Uterus (tissue), 2 donors: ENCODE data around the gene CPED1.

Experiments
- POLR2A ChIP-seq, 2 donors: fragments of 450-650 bp; IDR thresholded peaks; one replicate each; pipeline ENCODE4 v1.6.1; 2016; ENCODE audit warnings: antibody characterized with exemption in 2 of 2, mild to moderate bottlenecking in 1 of 2, moderate library complexity in 1 of 2
- TF ChIP-seq, protein P1 (sequence below), 4 experiments: fragments of 200-600 bp in 2 of 4; fragments of 450-650 bp in 2 of 4; sonication (generic) in 2 of 4; IDR thresholded peaks; one replicate each; pipeline ENCODE4 v1.5.1; 2016 to 2019; ENCODE audit warnings: antibody characterized with exemption in 4 of 4, mild to moderate bottlenecking in 2 of 4, moderate library complexity in 1 of 4

DNA sequence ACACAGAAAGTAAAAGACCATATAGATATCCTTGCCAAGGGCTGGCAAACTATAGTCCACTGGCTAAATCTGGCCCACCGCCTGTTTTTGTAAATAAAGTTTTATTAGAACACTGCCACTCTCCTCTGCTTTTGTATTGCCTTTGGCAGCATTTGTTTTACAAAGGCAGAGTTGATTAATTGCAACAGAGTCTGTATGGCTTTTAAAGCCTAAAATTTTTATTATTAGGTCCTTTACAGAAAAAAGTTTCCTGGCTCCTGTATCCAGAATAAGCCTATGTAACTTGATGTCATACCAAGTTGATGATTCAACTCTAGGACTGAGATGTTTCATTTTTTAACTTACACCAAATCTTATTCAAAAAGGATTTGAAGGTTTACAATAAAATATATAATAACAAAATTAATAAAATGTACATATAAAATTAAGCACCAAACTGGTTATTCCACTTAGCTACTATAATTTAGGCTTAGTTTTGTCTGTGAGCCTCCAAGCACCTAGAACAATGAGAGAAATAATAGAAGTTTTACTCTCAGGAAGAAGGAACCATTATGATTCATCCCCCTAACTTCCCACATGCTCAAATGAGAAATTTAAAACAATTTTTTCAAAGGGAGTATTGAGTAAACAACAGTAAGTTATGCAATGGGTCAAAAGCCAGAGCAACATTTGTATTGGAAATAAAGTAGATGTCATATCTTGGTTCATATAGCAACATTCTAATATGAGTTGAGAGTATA is 31.9 kb downstream of the CPED1 start:
- TF ChIP-seq, protein P1, sequence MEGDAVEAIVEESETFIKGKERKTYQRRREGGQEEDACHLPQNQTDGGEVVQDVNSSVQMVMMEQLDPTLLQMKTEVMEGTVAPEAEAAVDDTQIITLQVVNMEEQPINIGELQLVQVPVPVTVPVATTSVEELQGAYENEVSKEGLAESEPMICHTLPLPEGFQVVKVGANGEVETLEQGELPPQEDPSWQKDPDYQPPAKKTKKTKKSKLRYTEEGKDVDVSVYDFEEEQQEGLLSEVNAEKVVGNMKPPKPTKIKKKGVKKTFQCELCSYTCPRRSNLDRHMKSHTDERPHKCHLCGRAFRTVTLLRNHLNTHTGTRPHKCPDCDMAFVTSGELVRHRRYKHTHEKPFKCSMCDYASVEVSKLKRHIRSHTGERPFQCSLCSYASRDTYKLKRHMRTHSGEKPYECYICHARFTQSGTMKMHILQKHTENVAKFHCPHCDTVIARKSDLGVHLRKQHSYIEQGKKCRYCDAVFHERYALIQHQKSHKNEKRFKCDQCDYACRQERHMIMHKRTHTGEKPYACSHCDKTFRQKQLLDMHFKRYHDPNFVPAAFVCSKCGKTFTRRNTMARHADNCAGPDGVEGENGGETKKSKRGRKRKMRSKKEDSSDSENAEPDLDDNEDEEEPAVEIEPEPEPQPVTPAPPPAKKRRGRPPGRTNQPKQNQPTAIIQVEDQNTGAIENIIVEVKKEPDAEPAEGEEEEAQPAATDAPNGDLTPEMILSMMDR (IDR thresholded peaks at IDR 0.05) = no peak
- no peak for TF ChIP-seq POLR2A (IDR thresholded peaks at IDR 0.05)
